ENCODE data around the gene NOL9. TPM values are rescaled to one million over a fixed set of nuclear protein-coding genes. Genes with fewer than 3 reads are reported as not detected.

The NOL9 gene
- total RNA-seq, 2 experiments from 2014 or later: 42.7 to 44.5 TPM

- CTCF ChIA-PET: interaction anchor here (1.2 to 4.3 kb wide), 4 partner anchors 9 to 143 kb away, joined by 3 to 33 read pairs (median 3); no protein-coding TSS in a partner anchor
- no peak for DNase-seq
- Mint-ChIP-seq H3K9me3 (no peaks in the 10 kb centered on the region), H3K4me3 (peak overlapping the region; percentile 75), H3K4me1 (peaks cover 17% of the 10 kb centered on the region), H3K27ac (no peak overlapping the region), H3K27me3 (peaks cover 14% of the 10 kb centered on the region), H3K36me3 (ENCODE audit: low read depth) (no peaks in the 10 kb centered on the region)
- POLR2A ChIA-PET: no interaction called here
Measured at GRCh38 chr1:6491966-6492365, 62.3 kb downstream of the NOL9 start.

- H3K4me1 Mint-ChIP-seq: peaks cover 18% of the 10 kb centered on the region
- H3K36me3 Mint-ChIP-seq (ENCODE audit: low read depth): no peaks in the 10 kb centered on the region
- peak within 1 kb of the TSS; percentile 87 for H3K27ac Mint-ChIP-seq
- CTCF ChIA-PET: interaction anchor here (0.6 to 4.3 kb wide), 16 partner anchors 9 to 820 kb away, joined by 3 to 33 read pairs (median 4); partner anchors contain the start of gene DNAJC11
- no peak for DNase-seq
- POLR2A ChIA-PET: interaction anchor here (0.6 kb wide), 1 partner anchor 28 kb away, joined by 13 read pairs; no protein-coding TSS in a partner anchor
- no peaks in the 10 kb centered on the region for H3K9me3 Mint-ChIP-seq
- H3K4me3 Mint-ChIP-seq: peak within 1 kb of the TSS; percentile 75
- H3K27me3 Mint-ChIP-seq: peaks cover 14% of the 10 kb centered on the region
Measured at GRCh38 chr1:6491480-6491962, 62.8 kb downstream of the NOL9 start, which contains the start of gene PLEKHG5. PLEKHG5 (minus strand) TSS chr1:6491667; CDS start chr1:6477571, 14,096 bp downstream.

- Mint-ChIP-seq H3K27ac (peak overlapping the region; percentile 87), H3K9me3 (no peaks in the 10 kb centered on the region), H3K36me3 (ENCODE audit: low read depth) (no peaks in the 10 kb centered on the region), H3K4me3 (peak overlapping the region; percentile 75), H3K4me1 (peaks cover 22% of the 10 kb centered on the region), H3K27me3 (peaks cover 14% of the 10 kb centered on the region)
- ChIA-PET CTCF (interaction anchor here (0.6 to 4.3 kb wide), 23 partner anchors 10 to 820 kb away, joined by 3 to 33 read pairs (median 3); partner anchors contain the start of gene DNAJC11), POLR2A (interaction anchor here (0.6 kb wide), 1 partner anchor 27 kb away, joined by 13 read pairs; no protein-coding TSS in a partner anchor)
- no peak for DNase-seq
Measured at GRCh38 chr1:6491081-6491449, 63.2 kb downstream of the NOL9 start.

- ChIA-PET CTCF (interaction anchor here (0.6 to 4.3 kb wide), 27 partner anchors 11 to 246 kb away, joined by 3 to 33 read pairs (median 3); partner anchors contain the start of gene DNAJC11), POLR2A (interaction anchor here (0.6 kb wide), 1 partner anchor 27 kb away, joined by 13 read pairs; no protein-coding TSS in a partner anchor)
- Mint-ChIP-seq H3K36me3 (ENCODE audit: low read depth) (no peaks in the 10 kb centered on the region), H3K4me3 (peak overlapping the region; percentile 75), H3K27me3 (peaks cover 11% of the 10 kb centered on the region), H3K27ac (peak overlapping the region; percentile 87), H3K4me1 (peaks cover 22% of the 10 kb centered on the region), H3K9me3 (no peaks in the 10 kb centered on the region)
- DNase-seq: peak; percentile 62
Measured at GRCh38 chr1:6490181-6491080, 63.9 kb downstream of the NOL9 start.

- H3K4me1 Mint-ChIP-seq: peaks cover 22% of the 10 kb centered on the region
- ChIA-PET POLR2A (no interaction called here), CTCF (interaction anchor here (0.6 to 4.3 kb wide), 13 partner anchors 11 to 242 kb away, joined by 3 to 33 read pairs (median 3); no protein-coding TSS in a partner anchor)
- no peaks in the 10 kb centered on the region for H3K36me3 Mint-ChIP-seq (ENCODE audit: low read depth)
- H3K4me3 Mint-ChIP-seq: peak overlapping the region; percentile 75
- H3K27me3 Mint-ChIP-seq: peaks cover 11% of the 10 kb centered on the region
- H3K9me3 Mint-ChIP-seq: no peaks in the 10 kb centered on the region
- H3K27ac Mint-ChIP-seq: peak overlapping the region; percentile 87
- peak; percentile 80 for DNase-seq
Measured at GRCh38 chr1:6489799-6490180, 64.5 kb downstream of the NOL9 start.

- Mint-ChIP-seq H3K4me3 (no peak overlapping the region), H3K36me3 (ENCODE audit: low read depth) (no peaks in the 10 kb centered on the region), H3K27me3 (peaks cover 16% of the 10 kb centered on the region), H3K27ac (no peak overlapping the region), H3K4me1 (peaks cover 22% of the 10 kb centered on the region), H3K9me3 (no peaks in the 10 kb centered on the region)
- ChIA-PET POLR2A (no interaction called here), CTCF (interaction anchor here (0.6 to 4.3 kb wide), 8 partner anchors 12 to 157 kb away, joined by 3 to 33 read pairs (median 4); no protein-coding TSS in a partner anchor)
- no peak for DNase-seq
Measured at GRCh38 chr1:6489383-6489765, 64.9 kb downstream of the NOL9 start.

- no peaks in the 10 kb centered on the region for H3K36me3 Mint-ChIP-seq (ENCODE audit: low read depth)
- H3K4me3 Mint-ChIP-seq: no peak overlapping the region
- H3K27ac Mint-ChIP-seq: no peak overlapping the region
- H3K27me3 Mint-ChIP-seq: peaks cover 21% of the 10 kb centered on the region
- no peaks in the 10 kb centered on the region for H3K9me3 Mint-ChIP-seq
- peaks cover 22% of the 10 kb centered on the region for H3K4me1 Mint-ChIP-seq
- ChIA-PET CTCF (interaction anchor here (0.6 to 4.3 kb wide), 10 partner anchors 9 to 158 kb away, joined by 3 to 33 read pairs (median 3); no protein-coding TSS in a partner anchor), POLR2A (no interaction called here)
- DNase-seq: no peak
Measured at GRCh38 chr1:6488602-6489382, 65.5 kb downstream of the NOL9 start.

GRCh38 chr1:6487804-6488484 lies 66.4 kb downstream of the NOL9 start:
- no peak overlapping the region for H3K4me3 Mint-ChIP-seq
- POLR2A ChIA-PET: no interaction called here
- H3K9me3 Mint-ChIP-seq: no peaks in the 10 kb centered on the region
- H3K27ac Mint-ChIP-seq: no peak overlapping the region
- DNase-seq: no peak
- H3K4me1 Mint-ChIP-seq: peaks cover 17% of the 10 kb centered on the region
- peaks cover 26% of the 10 kb centered on the region for H3K27me3 Mint-ChIP-seq
- CTCF ChIA-PET: interaction anchor here (0.7 to 4.3 kb wide), 5 partner anchors 9 to 158 kb away, joined by 3 to 33 read pairs (median 3); no protein-coding TSS in a partner anchor
- no peaks in the 10 kb centered on the region for H3K36me3 Mint-ChIP-seq (ENCODE audit: low read depth)

- POLR2A ChIA-PET: no interaction called here
- H3K4me3 Mint-ChIP-seq: no peak overlapping the region
- H3K27ac Mint-ChIP-seq: no peak overlapping the region
- H3K9me3 Mint-ChIP-seq: no peaks in the 10 kb centered on the region
- peaks cover 12% of the 10 kb centered on the region for H3K4me1 Mint-ChIP-seq
- DNase-seq: peak; percentile 90
- CTCF ChIA-PET: interaction anchor here (0.6 to 1.9 kb wide), 11 partner anchors 11 to 208 kb away, joined by 3 to 7 read pairs (median 4); partner anchors contain the start of genes NOL9 and TAS1R1
- H3K36me3 Mint-ChIP-seq (ENCODE audit: low read depth): no peaks in the 10 kb centered on the region
- peaks cover 33% of the 10 kb centered on the region for H3K27me3 Mint-ChIP-seq
Measured at GRCh38 chr1:6486433-6487011, 67.8 kb downstream of the NOL9 start.

- peaks cover 36% of the 10 kb centered on the region for H3K27me3 Mint-ChIP-seq
- peaks cover 5% of the 10 kb centered on the region for H3K4me1 Mint-ChIP-seq
- DNase-seq: no peak
- H3K27ac Mint-ChIP-seq: no peak overlapping the region
- no peaks in the 10 kb centered on the region for H3K9me3 Mint-ChIP-seq
- no peak overlapping the region for H3K4me3 Mint-ChIP-seq
- H3K36me3 Mint-ChIP-seq (ENCODE audit: low read depth): no peaks in the 10 kb centered on the region
- ChIA-PET POLR2A (no interaction called here), CTCF (interaction anchor here (0.7 to 1.9 kb wide), 10 partner anchors 10 to 161 kb away, joined by 3 to 7 read pairs (median 4); partner anchors contain the start of genes NOL9 and TAS1R1)
Measured at GRCh38 chr1:6485168-6486101, 68.9 kb downstream of the NOL9 start.

- Mint-ChIP-seq H3K27ac (no peak overlapping the region), H3K9me3 (no peaks in the 10 kb centered on the region), H3K4me3 (no peak overlapping the region), H3K27me3 (peaks cover 36% of the 10 kb centered on the region), H3K36me3 (ENCODE audit: low read depth) (no peaks in the 10 kb centered on the region), H3K4me1 (peaks cover 5% of the 10 kb centered on the region)
- DNase-seq: no peak
- ChIA-PET POLR2A (no interaction called here), CTCF (interaction anchor here (1.8 kb wide), 1 partner anchor 162 kb away, joined by 4 read pairs; no protein-coding TSS in a partner anchor)
Measured at GRCh38 chr1:6484826-6485167, 69.5 kb downstream of the NOL9 start.

Data from activated CD4-positive, alpha-beta T cell treated with anti-CD3 and anti-CD28 coated beads, Interleukin-2, amount 10 ng/mL, durations not matched to agents 7 days and 5 days (primary cell).